GM12801 (cell line): Measurements from ENCODE around the gene BTBD17.

ENCODE experiments used
- TF ChIP-seq, protein P1 (sequence below): IDR thresholded peaks from one replicate; pipeline ENCODE4 v1.5.1; 2011; ENCODE audit warnings: control low read depth; ENCODE audit not compliant: insufficient read length; ENCODE audit errors: extremely low read depth

BTBD17 gene

DNA sequence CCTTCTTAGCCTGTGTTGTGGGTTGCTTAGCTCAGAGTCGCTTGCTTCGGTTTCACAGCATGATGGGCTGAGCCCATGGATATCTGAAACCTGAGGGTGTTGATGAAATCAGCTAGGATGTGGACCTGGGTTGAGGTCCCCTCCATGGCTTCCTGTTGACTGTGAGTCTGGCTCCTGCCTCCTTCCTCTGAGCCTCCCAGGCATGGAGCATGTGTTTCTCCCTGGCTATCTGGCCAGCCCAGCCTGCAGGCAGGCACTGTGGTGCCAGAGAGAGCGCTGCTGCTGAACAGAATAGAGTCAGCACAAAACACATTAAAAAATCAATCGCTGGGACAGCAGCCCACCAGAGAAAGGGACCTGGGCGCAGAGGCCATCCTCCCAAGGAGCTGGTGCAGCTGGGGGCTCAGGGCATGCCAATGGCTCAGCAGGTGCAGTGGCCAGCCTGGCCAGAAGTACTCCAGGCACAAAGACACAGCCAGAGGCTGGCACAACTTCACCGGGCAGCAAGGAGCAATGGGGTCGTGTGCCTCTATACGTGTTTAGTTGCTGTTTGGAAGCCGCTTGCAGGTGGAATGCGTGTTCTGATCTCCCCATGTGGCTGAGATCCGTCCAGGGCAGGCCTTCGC, 42.0 kb upstream of the BTBD17 start:
- TF ChIP-seq, protein P1, sequence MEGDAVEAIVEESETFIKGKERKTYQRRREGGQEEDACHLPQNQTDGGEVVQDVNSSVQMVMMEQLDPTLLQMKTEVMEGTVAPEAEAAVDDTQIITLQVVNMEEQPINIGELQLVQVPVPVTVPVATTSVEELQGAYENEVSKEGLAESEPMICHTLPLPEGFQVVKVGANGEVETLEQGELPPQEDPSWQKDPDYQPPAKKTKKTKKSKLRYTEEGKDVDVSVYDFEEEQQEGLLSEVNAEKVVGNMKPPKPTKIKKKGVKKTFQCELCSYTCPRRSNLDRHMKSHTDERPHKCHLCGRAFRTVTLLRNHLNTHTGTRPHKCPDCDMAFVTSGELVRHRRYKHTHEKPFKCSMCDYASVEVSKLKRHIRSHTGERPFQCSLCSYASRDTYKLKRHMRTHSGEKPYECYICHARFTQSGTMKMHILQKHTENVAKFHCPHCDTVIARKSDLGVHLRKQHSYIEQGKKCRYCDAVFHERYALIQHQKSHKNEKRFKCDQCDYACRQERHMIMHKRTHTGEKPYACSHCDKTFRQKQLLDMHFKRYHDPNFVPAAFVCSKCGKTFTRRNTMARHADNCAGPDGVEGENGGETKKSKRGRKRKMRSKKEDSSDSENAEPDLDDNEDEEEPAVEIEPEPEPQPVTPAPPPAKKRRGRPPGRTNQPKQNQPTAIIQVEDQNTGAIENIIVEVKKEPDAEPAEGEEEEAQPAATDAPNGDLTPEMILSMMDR: no peak

DNA sequence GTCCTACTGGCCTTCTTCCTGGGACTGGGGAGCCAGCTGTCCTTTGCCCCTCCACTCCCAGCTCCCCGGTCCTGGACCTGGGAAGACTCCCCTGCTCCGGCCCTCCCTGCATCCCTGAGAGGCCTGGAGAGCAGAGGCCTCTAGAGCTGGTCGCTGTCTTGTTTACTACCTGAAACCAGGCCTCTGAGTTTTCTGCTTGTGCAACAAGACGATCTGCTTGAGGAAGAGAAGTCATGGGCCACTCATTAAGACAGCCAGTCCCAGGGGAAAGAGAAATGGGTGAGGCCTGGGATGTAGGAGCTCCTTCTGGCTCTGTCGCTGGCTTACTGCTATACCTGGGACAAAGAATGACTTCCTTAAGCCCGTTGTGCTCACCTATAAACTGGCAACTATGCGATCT, 40.4 kb upstream of the BTBD17 start:
- TF ChIP-seq, protein P1: no peak

DNA sequence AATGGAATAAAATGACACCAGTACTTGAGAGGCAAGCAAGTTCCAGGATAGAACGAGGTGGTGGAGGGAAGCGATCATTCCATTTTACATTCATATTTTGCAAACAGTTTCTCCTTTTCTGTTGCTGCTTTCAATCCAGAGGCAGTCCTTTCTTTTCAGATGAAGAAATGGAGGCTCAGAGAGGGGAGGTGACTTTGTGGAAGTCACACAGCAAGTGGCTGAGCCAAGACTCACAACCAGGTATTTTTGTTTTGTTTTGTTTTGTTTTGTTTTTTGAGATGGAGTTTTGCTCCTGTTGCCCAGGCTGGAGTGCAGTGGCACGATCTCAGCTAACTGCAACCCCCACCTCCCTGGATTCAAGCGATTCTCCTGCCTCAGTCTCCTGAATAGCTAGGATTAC, 34.9 kb upstream of the BTBD17 start:
- TF ChIP-seq, protein P1: no peak

DNA sequence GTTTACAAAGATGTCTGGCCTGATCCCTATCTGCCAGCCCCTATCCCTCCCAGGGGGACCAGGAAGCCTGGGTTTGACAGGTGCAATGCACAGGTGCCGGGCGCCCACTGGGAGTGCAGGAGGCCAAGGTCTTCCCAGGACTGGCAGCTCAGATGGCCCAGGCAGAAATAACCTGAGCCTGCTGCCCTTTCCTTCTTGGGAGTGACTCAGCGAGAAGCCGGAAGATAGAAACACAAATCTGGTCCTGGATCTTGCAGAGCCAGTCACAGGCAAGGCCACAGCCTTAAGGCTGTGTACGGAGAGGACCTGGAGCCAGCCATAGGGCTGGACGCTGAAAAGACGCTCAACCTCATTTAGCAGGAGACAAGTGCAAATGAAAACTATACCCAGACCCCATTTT, 33.3 kb upstream of the BTBD17 start:
- TF ChIP-seq, protein P1: no peak

DNA sequence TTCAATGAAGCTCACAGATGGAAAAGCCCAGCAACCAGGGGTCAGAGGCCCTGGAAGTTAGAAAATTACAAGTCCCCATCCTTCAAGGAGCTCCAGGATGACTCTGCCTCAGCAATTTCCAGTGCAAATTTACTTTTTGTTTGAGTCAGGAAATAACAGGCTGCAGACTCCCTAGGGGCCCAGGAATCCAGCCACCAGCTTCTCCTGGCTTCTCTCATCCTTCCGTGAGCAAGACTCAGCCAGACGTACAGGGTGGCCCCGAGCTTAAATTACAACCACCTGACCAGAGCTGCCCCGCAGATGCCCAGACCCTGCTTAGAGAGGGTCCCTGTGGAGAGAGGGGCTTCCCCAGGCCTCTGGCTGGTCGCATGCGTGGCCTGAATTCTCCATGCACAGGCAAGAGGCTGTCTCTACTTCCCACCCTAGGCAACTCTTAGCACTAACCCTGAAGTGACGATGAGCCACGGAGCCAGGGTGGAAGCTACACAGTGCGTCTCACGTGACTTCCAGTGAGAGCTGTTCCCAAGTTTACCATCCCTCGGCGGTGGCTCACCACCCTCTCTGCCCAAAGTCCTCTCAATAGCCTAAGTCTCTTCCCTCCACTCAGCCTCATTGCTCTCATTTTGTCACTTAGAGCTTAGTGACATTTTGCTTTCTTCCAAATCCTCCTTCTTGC, 32.7 kb upstream of the BTBD17 start:
- TF ChIP-seq, protein P1: no peak

DNA sequence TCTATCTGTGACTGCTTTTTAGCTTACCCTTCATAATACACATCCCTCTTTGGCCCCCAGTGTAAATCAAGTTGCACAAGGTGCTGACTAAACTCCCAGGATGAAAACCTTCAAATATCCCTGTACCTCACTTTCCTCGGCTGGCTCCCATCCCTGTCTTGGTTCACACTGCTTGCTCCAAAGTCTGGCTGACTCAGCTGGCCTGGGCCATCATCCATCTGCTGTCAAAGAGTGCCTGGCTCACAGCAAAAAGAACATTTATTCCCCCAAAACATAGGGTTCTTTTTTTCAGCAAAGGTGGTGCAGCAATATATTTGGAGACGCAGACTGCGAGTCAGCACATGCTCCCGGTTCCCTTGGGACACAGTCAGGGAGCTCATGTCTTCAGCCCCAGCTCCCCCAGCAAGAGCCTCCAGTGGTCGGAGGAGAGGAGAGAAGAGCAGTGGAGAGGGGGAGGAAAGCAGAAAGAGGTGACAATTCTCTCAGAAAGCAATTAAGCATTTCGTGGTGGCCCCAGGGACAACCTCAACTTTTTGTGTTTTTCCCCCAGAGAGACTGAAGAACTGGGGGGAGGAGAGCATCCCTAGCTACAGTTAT, 31.8 kb upstream of the BTBD17 start:
- TF ChIP-seq, protein P1: no peak

DNA sequence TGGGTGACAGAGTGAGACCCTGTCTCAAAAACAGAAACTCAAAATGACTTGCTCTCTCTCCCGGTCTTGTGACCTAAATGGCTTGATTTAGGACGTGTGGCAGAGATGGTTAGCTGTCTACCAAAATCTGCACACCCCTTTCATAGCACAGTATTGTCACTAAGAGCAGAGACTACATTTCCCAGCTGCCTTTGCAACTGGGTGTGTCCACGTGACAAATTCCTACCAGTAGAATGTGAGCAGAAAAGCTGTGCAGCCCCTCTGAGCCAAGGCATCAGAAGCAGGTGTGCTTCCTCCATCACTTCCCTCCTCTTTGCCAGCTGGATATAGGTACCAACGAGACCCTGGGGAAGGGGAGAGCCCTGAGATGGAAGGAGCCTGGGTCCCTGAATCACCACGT, 31.2 kb upstream of the BTBD17 start:
- TF ChIP-seq, protein P1: no peak
